Bone marrow (tissue), 2 donors: ENCODE measurements around the gene UCP2.
"Not testable (repeated sequence)": the region's sequence is repeated elsewhere in the genome, so short reads cannot be mapped to it uniquely, and the experiment has no call there.

Source experiments
- DNase-seq, 2 donors: peaks; one replicate each; lab custom pipeline; 2025; lab: John Stamatoyannopoulos, UW

UCP2 gene

DNA sequence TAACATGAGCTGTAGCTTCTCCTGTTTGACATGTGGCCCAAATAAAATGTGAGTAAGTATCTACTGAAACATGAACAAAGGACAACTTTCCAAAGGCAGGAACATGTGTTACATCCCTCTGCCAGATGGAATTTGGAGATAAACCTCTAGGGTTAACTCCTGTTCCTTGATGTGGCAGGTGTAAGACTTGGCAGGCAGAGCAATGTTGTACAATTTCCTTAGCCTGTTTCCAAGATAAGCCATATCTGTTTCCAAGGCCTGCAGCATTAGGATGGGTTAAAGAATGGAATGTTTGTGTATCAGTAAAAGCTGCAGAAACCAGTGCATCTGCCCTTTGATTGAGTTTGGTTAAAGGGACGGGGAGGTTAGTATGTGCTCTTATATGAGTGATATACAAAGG lies 40.6 kb downstream of the UCP2 start:
- no peak for DNase-seq

DNA sequence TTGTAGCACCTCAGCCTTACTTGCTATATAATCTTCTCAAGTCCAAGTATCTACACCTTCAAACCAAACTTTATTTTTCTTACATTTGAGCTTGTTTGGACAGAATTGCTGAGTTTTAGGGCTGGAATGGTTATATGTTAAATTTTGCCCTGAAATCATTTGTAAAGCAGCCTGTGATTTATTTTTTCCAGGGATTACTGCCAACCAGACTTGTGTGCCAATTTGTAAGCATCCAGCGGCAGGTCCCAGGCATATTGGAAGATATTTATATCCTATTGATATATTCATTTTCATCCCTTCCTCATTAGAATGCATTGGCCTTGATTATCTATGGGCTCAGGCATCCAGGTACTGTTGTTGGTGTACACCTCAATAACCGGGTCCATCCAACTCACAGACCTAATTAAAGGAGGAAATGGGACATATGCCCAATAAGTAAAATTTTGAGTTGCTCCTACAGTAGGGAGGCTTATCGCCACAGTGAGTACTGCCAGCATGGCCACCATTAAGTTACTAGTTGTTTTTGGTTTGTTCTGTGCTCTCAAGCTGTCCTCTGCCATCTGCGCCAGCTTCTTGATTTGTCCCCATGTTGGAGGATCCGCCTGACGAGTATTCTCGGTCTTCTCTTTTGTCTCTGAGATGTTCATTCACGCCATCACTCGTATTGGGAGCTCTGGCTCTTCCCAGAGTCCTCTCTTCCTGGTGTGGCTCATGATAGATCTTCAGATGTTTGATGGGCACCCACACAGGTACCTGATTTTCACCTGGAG lies 41.7 kb downstream of the UCP2 start:
- no peak for DNase-seq

DNA sequence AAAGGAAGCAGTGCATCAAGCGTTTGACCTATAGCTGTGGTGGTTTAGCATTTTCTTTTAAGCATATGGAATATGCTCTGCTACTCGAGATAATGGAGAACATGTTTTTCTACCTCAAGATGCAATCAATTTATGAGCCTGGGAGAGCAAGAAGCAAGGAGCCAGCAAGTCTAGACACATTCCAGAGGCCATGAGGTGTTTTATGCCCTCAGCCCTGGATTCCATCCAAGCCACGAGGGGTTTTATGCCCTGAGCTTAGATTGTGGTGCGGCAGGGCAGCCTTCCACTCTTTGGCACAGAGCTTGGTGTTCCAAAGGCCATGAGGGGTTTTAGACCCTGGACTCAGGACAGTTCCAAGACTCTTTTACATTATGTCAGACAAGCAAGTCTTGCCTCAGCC lies 43.5 kb downstream of the UCP2 start:
- no peak for DNase-seq

DNA sequence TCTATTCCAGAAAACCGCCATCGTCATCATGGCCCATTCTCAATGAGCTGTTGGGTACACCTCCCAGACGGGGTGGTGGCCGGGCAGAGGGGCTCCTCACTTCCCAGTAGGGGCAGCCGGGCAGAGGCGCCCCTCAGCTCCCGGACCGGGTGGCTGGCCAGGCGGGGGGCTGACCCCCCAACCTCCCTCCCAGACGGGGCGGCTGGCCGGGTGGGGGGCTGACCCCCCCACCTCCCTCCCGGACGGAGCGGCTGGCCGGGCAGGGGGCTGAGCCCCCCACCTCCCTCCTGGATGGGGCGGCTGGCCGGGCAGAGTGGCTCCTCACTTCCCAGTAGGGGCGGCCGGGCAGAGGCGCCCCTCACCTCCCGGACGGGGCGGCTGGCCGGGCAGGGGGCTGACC lies 46.6 kb downstream of the UCP2 start:
- DNase-seq, result not testable (repeated sequence)

DNA sequence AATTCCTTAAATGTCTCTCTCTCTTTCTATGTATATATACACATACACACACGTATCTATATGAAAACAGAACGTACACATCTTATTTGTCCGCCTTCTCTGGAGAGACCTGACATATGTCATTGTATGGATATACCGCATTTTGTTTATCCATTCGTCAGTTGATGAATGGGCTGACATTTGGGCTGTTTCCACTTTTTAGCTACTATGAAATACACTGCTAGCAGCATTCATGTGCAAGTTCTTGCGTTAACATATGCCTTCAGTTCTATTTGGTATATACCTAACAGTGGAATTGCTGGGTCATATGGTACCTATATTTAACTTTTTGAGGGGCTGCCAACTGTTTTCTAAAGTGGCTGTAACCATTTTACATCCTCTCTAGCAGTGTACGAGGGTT lies 49.9 kb downstream of the UCP2 start:
- DNase-seq, result no peak

DNA sequence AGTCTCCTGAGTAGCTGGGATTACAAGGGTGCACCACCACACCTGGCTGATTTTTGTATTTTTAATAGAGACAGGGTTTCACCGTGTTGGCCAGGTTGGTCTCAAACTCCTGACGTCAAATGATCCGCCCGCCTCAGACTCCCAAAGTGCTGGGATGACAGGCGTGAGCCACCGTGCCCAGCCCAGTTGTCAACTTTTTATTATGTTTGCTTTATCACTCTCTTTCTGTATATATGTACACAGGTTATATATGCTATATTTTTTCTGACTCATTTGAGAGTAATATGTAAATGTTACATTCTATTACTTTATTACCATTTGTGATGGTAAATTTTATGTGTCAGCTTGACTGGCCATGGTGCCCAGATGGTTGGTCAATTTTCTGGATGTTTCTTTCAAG lies 50.7 kb downstream of the UCP2 start:
- DNase-seq, result no peak

DNA sequence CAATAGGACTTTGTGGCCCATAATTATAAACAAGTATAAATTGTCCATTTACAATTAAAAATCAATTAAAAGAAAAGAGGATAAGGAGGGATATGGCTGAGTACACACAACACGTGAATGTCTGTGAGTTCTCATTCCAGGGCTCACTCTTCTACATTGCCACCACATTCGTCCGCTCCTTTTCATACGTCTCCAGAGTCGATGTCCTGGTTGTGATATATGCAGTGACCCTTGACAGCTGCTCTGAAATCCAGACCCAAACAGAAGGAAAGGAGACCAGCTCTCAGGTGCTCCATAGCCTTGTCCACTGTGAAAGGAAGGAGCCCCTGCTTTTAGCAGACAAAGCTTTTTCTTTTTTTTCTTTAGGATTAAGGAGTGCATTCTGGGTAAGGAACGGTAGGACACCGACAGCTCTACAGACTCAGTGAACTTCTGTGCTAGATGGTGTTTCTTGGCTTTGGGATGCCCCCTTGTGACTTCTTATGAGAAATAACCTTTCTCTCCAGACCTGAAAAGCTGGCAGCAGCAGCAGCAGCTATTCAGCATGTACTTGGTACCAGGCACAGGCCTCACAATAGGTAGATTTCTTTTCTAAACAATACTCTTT lies 51.5 kb downstream of the UCP2 start:
- peak in 1 of 2 donors; percentile 74 for DNase-seq

DNA sequence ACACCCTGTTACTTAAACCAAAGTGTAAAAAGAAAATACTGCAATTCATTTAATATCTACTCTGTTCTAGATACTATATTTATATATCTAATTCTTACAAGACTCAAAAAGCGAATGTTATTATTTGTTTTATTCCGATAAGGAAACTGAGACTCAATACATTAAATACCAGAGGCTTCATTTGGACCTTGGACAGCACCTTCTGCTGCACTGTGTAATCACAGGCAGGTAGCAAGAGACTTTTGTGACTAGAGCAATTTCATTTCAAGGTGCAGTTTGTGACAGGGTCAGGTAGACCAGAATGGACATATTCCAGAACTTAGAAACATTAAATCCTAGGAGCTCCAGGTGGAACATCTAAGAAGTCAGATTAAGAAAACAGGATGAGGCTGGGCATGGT lies 53.3 kb downstream of the UCP2 start:
- DNase-seq, result no peak
